CD14-positive monocyte (primary cell): ENCODE results near the gene EXOC4. TPM values are rescaled to one million over a fixed set of nuclear protein-coding genes. Genes with fewer than 3 reads are reported as not detected.

Experiments used
- DNase-seq, 3 donors: peaks; one replicate each; pipeline ENCODE4 v3.0.0-alpha.2; 2011 to 2022
- H2AFZ ChIP-seq: 2 replicates; pipeline ENCODE4 v1.6.0; 2012; ENCODE audit warnings: mild to moderate bottlenecking, low read depth, low read length, inconsistent platforms; ENCODE audit not compliant: insufficient read depth, poor library complexity, severe bottlenecking
- H3K27ac ChIP-seq, 2 donors: 1 replicate in 1 of 2; 2 replicates in 1 of 2; pipeline ENCODE4 v1.5.1; 2012 to 2013; ENCODE audit warnings: low read length in 2 of 2, control low read depth in 1 of 2, inconsistent platforms in 1 of 2, low read depth in 1 of 2, mild to moderate bottlenecking in 1 of 2
- H3K27me3 ChIP-seq, 2 donors: one replicate each; pipeline versions ENCODE4 v1.6.0 to v1.6.1; 2011 to 2013; ENCODE audit warnings: low read length in 2 of 2; ENCODE audit not compliant: control insufficient read depth in 2 of 2, insufficient read depth in 2 of 2
- H3K36me3 ChIP-seq, 2 donors: replicated peaks in 1 of 2; 1 replicate in 1 of 2; 2 replicates in 1 of 2; pipeline versions ENCODE4 v1.5.1 to v1.6.1; 2012 to 2013; ENCODE audit warnings: low read length in 2 of 2, control low read depth in 1 of 2, inconsistent platforms in 1 of 2, mild to moderate bottlenecking in 1 of 2; ENCODE audit not compliant: insufficient read depth in 2 of 2, control insufficient read depth in 1 of 2
- H3K4me1 ChIP-seq, 2 donors: 1 replicate in 1 of 2; 2 replicates in 1 of 2; pipeline versions ENCODE4 v1.5.1 to v1.6.1; 2012 to 2013; ENCODE audit warnings: low read length in 2 of 2, control low read depth in 1 of 2, inconsistent platforms in 1 of 2, mild to moderate bottlenecking in 1 of 2, moderate library complexity in 1 of 2; ENCODE audit not compliant: insufficient read depth in 2 of 2, control insufficient read depth in 1 of 2
- H3K4me2 ChIP-seq: replicated peaks from 2 replicates; pipeline ENCODE3; 2012; ENCODE audit warnings: low read length, moderate library complexity, mild to moderate bottlenecking; ENCODE audit not compliant: poor library complexity, severe bottlenecking; ENCODE audit errors: extremely low read depth
- H3K4me3 ChIP-seq, 3 experiments: fragments of 200-600 bp in 1 of 3; sonication (generic) in 1 of 3; replicated peaks in 1 of 3; 1 replicate in 2 of 3; 2 replicates in 1 of 3; pipeline ENCODE4 v1.5.1; 2011 to 2013; ENCODE audit warnings: low read length in 3 of 3, mild to moderate bottlenecking in 3 of 3, control low read depth in 2 of 3, low read depth in 2 of 3, inconsistent platforms in 1 of 3, moderate library complexity in 1 of 3
- H3K79me2 ChIP-seq: 2 replicates; pipeline ENCODE4 v1.6.0; 2012; ENCODE audit warnings: mild to moderate bottlenecking, control low read depth, inconsistent platforms, low read length, moderate library complexity; ENCODE audit not compliant: insufficient read depth
- H3K9ac ChIP-seq: 2 replicates; pipeline ENCODE4 v1.6.0; 2017; ENCODE audit warnings: low read length, mild to moderate bottlenecking; ENCODE audit not compliant: insufficient read depth, poor library complexity, severe bottlenecking
- H3K9me3 ChIP-seq, 2 donors: replicated peaks in 1 of 2; 1 replicate in 1 of 2; 2 replicates in 1 of 2; pipeline versions ENCODE4 v1.5.1 to v1.6.1; 2012 to 2013; ENCODE audit warnings: low read length in 2 of 2, control low read depth in 1 of 2; ENCODE audit not compliant: control insufficient read depth in 1 of 2, insufficient read depth in 1 of 2
- H4K20me1 ChIP-seq: 2 replicates; pipeline ENCODE4 v1.6.0; 2012; ENCODE audit warnings: mild to moderate bottlenecking, low read length, control low read depth, moderate library complexity; ENCODE audit not compliant: insufficient read depth
- H3K27ac Mint-ChIP-seq, 7 donors: one replicate each; pipeline ENCODE4 v1.8.0; 2020; ENCODE audit warnings: mild to moderate bottlenecking in 7 of 7, mixed read lengths in 7 of 7, moderate library complexity in 6 of 7, inconsistent platforms in 2 of 7
- H3K27me3 Mint-ChIP-seq, 3 donors: one replicate each; pipeline ENCODE4 v1.8.0; 2021 to 2022; ENCODE audit warnings: low read depth in 3 of 3, mild to moderate bottlenecking in 3 of 3, mixed read lengths in 3 of 3, moderate library complexity in 3 of 3, inconsistent platforms in 1 of 3
- H3K36me3 Mint-ChIP-seq, 2 donors: one replicate each; pipeline ENCODE4 v1.8.0; 2020; ENCODE audit warnings: mixed read lengths in 2 of 2, inconsistent platforms in 1 of 2, mild to moderate bottlenecking in 1 of 2
- H3K4me1 Mint-ChIP-seq: one replicate; pipeline ENCODE4 v1.8.0; 2020; ENCODE audit warnings: mild to moderate bottlenecking, mixed read lengths
- H3K4me3 Mint-ChIP-seq, 2 donors: one replicate each; pipeline ENCODE4 v1.8.0; 2020; ENCODE audit warnings: mild to moderate bottlenecking in 2 of 2, mixed read lengths in 2 of 2, moderate library complexity in 1 of 2
- H3K9me3 Mint-ChIP-seq, 7 donors: one replicate each; pipeline ENCODE4 v1.8.0; 2020 to 2022; ENCODE audit warnings: mixed read lengths in 7 of 7, mild to moderate bottlenecking in 6 of 7, moderate library complexity in 6 of 7, inconsistent platforms in 2 of 7
- WGBS: methylation state at CpG from one replicate; pipeline ENCODE4 v1.1.5; 2013; ENCODE audit warnings: missing lambda C conversion rate; ENCODE audit not compliant: insufficient coverage; 5-methylcytosine and 5-hydroxymethylcytosine counted together
- intact Hi-C, 2 donors: fragments of 100-400 bp; cut with micrococcal nuclease; formaldehyde crosslinking; loops; one replicate each; pipeline versions ENCODE4 v1.15.0 to v1.15.1; 2023
- polyA plus RNA-seq, 3 donors: library from polyadenylated mRNA; depleted of rRNA in 1 of 3; unstranded in 2 of 3; stranded (reverse) in 1 of 3; fragments of 300-500 nt in 2 of 3; fragments of >200 nt in 1 of 3; fragmentation: Illumina TruSeq in 2 of 3; gene quantifications; 1 replicate in 2 of 3; 2 replicates in 1 of 3; pipeline ENCODE4 v1.2.3, GENCODE V29; 2012 to 2021
- TF ChIP-seq, protein P1 (sequence below): fragments of 200-600 bp; IDR thresholded peaks from one replicate; pipeline ENCODE4 v1.8.0; 2022; ENCODE audit warnings: antibody characterized with exemption, mild to moderate bottlenecking

Gene EXOC4
- polyA plus RNA-seq, 3 donors: 20.6 to 22.3 (median 22.3) TPM

DNA sequence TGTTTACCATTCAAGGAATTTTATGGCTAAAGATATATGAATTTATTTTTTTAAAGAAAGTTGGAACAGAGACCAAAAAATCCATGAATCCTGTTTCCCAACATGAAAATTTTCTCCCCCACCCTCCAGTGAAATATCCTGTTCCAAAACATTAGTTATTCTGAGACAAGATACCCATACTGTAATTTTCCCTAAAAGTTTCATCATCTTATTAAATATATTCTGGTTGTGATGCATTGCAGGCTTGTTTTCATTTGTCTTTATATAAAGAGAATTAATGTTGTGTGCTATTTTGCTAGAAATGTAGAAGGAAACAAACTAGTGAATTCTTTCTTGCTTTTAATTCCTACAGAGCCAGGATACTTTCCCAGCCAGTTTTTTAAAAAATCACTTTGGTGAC lies 106.6 kb downstream of the EXOC4 start:
- Mint-ChIP-seq H3K4me3 (no peak overlapping the region), H3K9me3 (peaks cover 0 to 5% (median 0%) of the 10 kb centered on the region in 7 donors), H3K36me3 (peaks cover 23 to 42% of the 10 kb centered on the region in 2 donors), H3K27me3 (no peaks in the 10 kb centered on the region), H3K4me1 (no peaks in the 10 kb centered on the region), H3K27ac (no peak overlapping the region)
- no peaks in the 10 kb centered on the region for H4K20me1 ChIP-seq
- H3K36me3 ChIP-seq: peaks cover 0 to 16% of the 10 kb centered on the region in 2 donors
- no peak overlapping the region for H3K9ac ChIP-seq
- TF ChIP-seq, protein P1, sequence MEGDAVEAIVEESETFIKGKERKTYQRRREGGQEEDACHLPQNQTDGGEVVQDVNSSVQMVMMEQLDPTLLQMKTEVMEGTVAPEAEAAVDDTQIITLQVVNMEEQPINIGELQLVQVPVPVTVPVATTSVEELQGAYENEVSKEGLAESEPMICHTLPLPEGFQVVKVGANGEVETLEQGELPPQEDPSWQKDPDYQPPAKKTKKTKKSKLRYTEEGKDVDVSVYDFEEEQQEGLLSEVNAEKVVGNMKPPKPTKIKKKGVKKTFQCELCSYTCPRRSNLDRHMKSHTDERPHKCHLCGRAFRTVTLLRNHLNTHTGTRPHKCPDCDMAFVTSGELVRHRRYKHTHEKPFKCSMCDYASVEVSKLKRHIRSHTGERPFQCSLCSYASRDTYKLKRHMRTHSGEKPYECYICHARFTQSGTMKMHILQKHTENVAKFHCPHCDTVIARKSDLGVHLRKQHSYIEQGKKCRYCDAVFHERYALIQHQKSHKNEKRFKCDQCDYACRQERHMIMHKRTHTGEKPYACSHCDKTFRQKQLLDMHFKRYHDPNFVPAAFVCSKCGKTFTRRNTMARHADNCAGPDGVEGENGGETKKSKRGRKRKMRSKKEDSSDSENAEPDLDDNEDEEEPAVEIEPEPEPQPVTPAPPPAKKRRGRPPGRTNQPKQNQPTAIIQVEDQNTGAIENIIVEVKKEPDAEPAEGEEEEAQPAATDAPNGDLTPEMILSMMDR: no peak
- peaks cover 0 to 2% of the 10 kb centered on the region in 2 donors for H3K4me1 ChIP-seq
- no peaks in the 10 kb centered on the region for H3K79me2 ChIP-seq
- intact Hi-C loops: no loop called here
- no peaks in the 10 kb centered on the region for H3K27me3 ChIP-seq
- H2AFZ ChIP-seq: no peak overlapping the region
- H3K27ac ChIP-seq: no peak overlapping the region
- H3K9me3 ChIP-seq: no peaks in the 10 kb centered on the region
- DNase-seq: no peak
- H3K4me3 ChIP-seq: no peak overlapping the region
- H3K4me2 ChIP-seq: no peak overlapping the region

DNA sequence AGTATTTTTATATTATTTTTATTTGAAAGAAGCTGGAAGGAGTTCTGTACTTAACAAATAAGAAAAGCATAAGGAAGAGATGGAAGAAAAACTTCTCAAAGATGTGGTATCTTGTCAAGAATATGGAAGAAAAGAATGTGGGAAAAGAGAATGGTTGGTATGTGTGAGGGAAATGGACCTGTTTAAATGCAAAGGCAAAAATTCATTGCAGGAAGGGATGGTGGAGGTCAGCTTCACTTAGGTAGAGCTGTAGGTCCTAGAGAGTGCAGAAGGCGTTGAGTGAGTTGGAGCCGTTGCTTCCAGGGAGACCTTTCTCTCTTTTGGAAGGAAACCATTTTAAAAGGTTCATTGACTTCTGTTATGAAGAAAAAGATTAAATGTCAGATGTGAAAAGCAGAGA lies 107.3 kb downstream of the EXOC4 start:
- no peak overlapping the region for H3K4me3 Mint-ChIP-seq
- WGBS: 100% methylated on average over 2 of the region's 2 CpGs
- H3K9ac ChIP-seq: no peak overlapping the region
- no peaks in the 10 kb centered on the region for H3K9me3 ChIP-seq
- H3K79me2 ChIP-seq: no peaks in the 10 kb centered on the region
- H3K27me3 Mint-ChIP-seq: no peaks in the 10 kb centered on the region
- H3K4me1 Mint-ChIP-seq: peaks cover 2% of the 10 kb centered on the region
- peaks cover 0 to 5% (median 0%) of the 10 kb centered on the region in 7 donors for H3K9me3 Mint-ChIP-seq
- no peak for DNase-seq
- H3K4me1 ChIP-seq: peaks cover 0 to under 1% of the 10 kb centered on the region in 2 donors
- no peak overlapping the region for H3K27ac ChIP-seq
- H4K20me1 ChIP-seq: no peaks in the 10 kb centered on the region
- no peaks in the 10 kb centered on the region for H3K27me3 ChIP-seq
- H3K4me3 ChIP-seq: no peak overlapping the region
- no peak overlapping the region for H2AFZ ChIP-seq
- peaks cover 23 to 42% of the 10 kb centered on the region in 2 donors for H3K36me3 Mint-ChIP-seq
- TF ChIP-seq, protein P1: no peak
- peaks cover 0 to 16% of the 10 kb centered on the region in 2 donors for H3K36me3 ChIP-seq
- intact Hi-C loops: no loop called here
- no peak overlapping the region for H3K27ac Mint-ChIP-seq
- no peak overlapping the region for H3K4me2 ChIP-seq
